HG03060 (cell line): ENCODE measurements around the gene FOXA3.

ENCODE experiments used
- ATAC-seq: cut with Tn5 transposase; IDR thresholded peaks from one replicate; pipeline ENCODE4 v1.9.1; 2021; ENCODE audit warnings: low read depth, moderate number of reproducible peaks; ENCODE audit not compliant: unreplicated experiment

FOXA3 gene

DNA sequence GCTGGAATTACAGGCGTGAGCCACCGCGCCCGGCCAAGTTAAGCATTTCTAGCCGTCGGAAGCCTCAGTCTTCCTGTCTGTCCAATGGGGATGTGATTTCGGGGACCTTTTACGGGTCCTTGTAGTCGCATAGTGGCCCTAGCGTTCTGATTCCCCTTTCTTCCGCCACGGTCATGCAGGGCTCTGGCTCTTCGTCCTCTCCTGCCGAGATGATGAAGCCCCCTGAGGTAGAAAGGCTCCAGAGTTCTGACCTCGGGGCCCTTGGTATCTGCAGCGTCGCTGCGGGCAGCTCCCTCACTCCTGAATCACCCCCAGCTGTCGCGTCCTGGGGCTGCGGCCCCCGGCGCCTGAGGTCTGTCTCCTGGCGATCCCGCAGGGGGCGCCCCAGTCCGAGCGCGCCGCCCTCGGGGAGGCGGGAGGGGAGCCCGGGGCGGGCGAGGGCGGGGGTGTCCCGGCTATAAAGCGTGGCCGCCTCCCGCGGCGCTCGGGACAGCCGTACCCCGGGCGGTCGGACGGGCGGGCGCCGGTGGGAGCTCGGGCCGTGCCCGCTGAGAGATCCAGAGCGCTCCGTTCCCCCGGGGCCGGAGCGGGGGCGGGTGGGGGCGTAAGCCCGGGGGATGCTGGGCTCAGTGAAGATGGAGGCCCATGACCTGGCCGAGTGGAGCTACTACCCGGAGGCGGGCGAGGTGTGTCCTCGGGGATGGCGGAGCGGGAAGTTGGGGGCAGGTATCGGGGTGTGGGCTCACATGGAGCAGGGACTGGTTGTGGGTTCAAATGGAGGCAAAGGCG is at the start of gene FOXA3:
TSS of gene FOXA3 (plus strand) at position 487 of the 789 bp plus-strand sequence. CDS start at position 618, 131 bp downstream.
- ATAC-seq, result no peak

DNA sequence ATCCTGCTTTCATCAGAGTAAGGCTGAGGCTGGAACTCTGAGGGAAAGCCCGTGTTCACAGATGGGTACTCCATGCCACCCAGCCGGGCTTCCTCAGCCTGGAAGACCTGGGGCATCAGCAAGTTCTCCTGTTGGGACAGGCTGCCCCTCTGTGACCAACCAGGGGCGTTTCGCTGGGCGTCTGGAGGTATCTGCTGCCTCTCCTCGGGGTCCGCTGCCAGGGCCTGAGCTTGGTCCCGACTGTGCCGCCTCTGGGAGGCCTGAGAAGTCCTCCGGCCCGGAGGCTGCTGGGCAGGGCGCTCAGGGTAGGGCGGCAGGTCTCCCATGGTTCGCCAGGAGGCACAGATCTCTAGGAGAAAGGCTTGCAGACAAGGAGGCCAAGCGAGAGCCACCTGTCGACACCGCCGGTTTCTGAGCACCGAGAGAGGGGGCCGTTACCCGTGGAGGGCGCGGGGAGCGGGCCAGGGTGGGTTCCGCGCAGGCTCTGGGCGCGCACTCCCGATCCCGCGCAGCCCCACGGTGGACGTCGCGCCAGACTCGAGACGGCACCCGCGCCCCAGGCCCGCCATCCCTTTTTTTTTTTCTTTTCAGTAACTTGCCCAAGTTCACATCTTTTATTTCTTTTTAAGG is 49.2 kb upstream of the FOXA3 start, which contains the start of gene RSPH6A:
TSS of gene RSPH6A (minus strand) at position 458 of the 630 bp plus-strand sequence. CDS start at position 326, 132 bp downstream.
- no peak for ATAC-seq

DNA sequence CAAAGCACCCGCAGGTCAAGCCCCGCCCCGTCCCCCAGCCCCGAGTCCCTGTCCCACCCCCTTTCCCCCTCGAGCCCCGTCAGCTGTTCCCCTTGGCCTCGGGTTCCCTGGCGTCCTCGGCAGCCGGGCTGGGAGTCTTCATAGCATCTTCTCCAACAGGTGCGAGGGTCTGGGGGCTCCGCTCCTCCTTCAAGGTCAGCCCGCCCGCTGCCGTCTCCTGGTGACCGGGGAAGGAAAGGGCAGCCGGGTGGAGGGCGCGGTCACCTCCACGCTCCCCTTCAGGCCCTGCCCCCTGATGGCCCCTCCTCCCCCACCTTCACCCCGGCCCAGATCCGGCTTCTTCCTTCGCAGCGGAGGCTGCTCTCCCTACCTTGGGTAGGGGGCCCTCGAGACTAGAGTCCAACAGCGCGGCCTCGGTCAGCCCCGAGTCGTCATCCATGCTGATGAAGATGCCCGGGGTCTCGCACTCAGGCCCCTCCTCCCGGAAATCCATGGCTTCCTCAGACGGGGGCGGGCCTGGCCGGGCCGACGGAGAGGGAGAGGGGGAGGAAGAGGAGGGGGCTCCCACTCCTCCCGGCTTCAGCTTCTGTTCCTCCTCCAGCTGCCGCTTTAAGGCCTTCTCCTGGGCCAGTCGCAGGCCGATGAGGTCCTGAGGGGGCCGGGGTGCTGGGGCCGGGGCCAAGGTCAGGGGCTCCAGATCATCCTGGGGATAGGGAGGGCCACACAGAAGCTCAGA is 48.5 kb upstream of the FOXA3 start:
- ATAC-seq, result no peak

DNA sequence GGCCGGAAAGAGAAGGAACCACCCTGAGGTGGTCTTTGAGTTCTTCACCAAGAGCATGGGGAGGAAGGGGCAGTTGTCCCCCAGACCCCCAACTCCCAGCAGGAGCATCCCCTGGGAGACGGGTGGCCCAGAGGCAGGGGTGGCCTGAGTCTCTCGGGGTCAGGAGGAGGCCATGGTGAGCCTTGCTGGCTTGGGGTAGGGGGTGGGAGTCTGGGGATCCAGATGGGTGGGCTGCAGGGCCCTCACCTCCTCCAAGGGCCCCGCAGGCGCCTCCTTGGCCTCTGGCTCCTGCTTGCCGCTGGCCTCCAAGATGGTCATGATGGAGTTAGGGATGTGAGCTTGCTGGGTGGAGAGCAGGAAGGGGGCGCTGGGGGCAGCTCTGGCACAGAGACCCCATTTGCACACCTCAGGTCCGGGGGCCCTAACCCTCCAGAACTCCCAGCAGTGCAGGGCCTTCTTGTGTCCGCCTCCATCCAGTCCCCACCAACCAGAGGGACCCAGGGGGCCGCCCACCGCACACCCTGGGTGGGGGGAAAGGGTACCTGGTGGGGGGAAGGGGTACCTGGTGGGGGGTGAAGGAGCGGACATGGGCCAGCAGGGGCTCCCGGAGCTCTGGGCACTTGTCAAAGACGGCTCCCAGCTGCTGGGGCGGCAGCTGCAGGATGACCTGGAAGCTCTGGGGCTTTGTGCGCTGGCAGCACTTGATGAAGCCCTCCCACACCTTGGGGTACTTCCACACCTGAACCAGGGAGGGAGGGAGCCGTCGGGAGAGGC is 47.7 kb upstream of the FOXA3 start:
- no peak for ATAC-seq

GRCh38 chr19:45817010-45817724 is 47.0 kb upstream of the FOXA3 start:
- ATAC-seq, result peak; percentile 80

- ATAC-seq, result no peak
Observed at GRCh38 chr19:45817725-45818301, 46.3 kb upstream of the FOXA3 start.

DNA sequence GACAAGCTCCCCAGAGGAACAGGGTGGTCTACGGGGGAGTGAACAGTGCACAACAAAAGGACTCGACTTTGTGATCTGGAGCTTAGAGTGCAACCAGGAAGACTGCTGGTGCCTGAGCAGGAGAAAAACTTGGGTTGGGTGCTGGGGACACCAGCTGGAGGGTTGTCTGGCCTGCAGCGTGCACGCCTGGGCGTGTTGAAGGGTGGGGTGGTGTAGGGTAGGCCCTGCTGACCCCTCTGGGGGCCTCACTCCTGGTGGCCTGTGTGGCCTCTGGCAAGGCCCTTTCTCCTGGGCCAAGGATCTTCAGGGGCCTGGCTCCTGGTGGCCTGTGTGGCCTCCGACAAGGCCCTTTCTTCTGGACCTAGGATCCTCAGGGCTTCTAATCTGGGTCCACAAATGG is 44.4 kb upstream of the FOXA3 start:
- no peak for ATAC-seq

DNA sequence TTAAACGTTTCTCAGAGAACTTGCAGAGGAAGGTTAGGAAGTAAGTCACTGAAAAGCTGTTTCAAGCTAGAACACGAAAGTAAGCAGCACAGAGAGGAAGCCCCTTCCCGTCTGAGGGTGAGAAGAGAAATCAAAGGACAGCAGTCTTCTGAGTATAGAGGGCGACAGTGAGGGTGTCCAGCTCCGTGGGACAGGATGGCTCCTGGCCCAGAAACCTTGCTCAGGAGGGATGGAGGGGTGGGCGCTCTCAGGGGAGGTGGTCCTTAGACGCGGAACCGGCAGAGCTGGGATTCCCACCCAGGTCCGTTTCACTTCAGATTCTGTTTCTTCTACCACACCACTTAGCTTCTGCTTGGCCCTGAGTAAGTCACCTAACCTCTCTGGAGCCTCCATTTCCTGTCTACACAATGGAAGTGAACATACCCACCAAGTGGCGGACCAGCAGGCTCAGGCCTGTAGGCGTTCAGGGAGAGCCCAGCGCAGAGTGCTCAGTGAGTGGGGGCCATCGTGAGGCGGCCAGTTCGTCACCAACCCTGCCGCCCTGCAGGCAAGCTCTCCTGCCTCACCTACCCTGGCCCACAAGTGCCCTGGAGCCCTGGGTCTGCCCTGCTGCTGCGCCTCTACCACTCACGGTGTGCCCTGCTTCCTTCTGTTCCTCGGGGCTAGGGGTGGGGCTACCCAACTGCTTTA is 43.6 kb upstream of the FOXA3 start:
- ATAC-seq, result no peak

DNA sequence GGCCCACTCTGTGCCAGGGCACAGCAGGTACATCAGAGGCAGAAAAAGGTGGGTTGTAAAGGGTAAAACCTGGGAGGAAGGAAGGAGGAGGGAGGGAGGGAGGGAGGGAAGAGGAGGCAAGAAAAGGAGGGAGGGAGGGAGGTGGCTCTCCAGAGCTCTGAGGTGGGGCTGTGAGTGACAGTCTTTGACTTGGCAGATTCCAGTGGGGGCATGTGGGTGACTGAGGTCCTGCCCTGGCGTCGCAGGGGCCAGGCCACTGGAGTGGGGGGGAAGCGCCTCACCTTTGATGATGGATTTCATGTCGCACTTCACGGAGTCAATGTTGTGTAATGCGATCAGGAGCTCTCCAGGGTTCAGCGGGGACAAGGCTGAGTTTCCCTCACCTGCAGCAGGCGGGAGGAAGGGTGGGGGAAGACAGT is 43.0 kb upstream of the FOXA3 start:
- no peak for ATAC-seq

GRCh38 chr19:45821570-45821969 is 42.6 kb upstream of the FOXA3 start:
- ATAC-seq, result no peak

DNA sequence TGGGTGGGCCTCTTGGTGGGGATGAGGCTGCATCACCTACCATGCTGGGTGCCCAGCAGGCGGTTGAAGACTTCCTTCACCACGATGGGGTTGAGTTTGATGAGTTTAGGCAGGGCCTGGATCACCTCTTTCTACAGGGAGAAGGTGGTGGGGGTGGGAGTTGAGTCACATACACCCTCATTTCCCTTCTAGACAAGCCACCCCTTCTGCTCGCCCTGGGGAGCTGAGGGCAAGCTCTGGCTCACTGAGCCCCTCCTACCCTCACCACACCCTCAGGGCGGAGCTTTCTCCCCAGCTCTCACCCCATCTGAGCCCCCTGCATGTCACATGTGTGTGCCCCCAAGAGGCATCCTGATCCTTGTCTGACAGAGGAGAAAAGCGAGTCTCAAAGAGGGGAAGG is 41.4 kb upstream of the FOXA3 start:
- ATAC-seq, result no peak

GRCh38 chr19:45823182-45823581 is 40.9 kb upstream of the FOXA3 start:
- no peak for ATAC-seq

DNA sequence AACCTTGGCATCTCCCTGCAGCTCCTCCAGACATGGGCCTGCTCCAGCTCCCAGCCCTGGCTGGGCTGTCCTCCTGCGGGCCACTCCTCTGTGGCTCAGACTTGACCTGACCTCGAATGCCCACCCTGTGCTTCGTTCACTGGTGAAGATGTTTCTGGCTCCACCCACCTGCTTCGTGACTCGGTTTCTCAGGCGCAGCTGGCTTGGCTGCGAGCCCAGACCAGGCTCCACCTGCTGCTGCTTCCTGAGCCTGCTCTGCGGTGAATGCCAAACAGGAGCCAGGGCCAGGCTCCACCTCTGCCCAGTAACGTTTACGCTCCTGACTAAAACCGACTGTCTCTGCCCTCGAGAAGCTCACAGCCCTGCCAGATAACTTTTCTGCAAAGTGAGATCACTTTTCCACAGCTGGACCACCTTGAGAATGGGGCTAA is 40.1 kb upstream of the FOXA3 start:
- no peak for ATAC-seq

GRCh38 chr19:45824531-45825262 is 39.4 kb upstream of the FOXA3 start:
- ATAC-seq, result no peak

DNA sequence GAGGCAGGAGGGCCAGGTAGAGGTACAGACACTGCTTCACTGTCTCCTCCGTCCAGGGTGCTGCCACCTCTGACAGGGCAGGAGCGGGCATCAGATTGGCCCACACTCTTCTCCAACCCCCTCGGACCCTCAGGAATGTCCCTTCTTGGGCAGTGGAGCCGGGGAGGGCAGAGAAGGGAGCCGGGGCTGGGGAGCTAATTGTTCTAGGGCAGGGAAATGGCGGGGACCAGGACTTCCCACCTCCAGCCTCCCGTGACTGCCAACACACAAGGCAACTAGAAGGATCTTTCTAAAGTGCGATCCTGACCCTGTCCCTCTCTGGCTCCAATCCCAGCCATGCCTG is 38.9 kb upstream of the FOXA3 start:
- ATAC-seq, result no peak

GRCh38 chr19:45825917-45826893 is 37.9 kb upstream of the FOXA3 start:
- no peak for ATAC-seq

DNA sequence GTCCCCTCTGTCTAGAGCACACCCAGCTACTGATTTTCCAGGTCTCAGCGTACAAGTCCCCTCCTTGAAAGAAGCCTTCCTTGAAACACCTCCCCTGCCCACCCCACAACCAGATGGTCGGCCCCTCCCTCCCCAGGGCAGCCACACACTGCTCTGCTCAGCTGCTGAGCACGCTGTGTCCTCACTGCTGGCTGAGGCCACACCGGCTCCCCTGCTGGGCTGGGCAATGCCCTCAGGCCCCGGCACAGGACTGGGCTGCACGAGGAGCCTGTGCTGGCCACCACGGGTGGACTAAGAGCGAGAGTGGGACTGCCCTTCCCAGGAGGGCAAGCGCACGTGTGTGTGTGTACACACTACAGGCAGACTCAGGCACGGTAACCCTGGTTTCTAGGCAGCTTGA is 37.2 kb upstream of the FOXA3 start:
- ATAC-seq, result no peak
